OCI-LY1 (cell line): Measurements from ENCODE around the gene AIFM1.

Experiments used
- EZH2 ChIP-seq: fragments of 200-600 bp; sonication (generic), shearing (Covaris generic); IDR thresholded peaks from 2 replicates; pipeline ENCODE4 v1.8.0; 2017; ENCODE audit warnings: borderline replicate concordance, mixed run types, mild to moderate bottlenecking, antibody characterized with exemption, low read length, moderate library complexity, mixed read lengths
- TF ChIP-seq, protein P1 (sequence below): fragments of 200-600 bp; sonication (generic), shearing (Covaris generic); IDR thresholded peaks from 2 replicates; pipeline ENCODE4 v1.5.1; 2017; ENCODE audit warnings: mild to moderate bottlenecking, antibody characterized with exemption, low read length, moderate library complexity, mixed read lengths

DNA sequence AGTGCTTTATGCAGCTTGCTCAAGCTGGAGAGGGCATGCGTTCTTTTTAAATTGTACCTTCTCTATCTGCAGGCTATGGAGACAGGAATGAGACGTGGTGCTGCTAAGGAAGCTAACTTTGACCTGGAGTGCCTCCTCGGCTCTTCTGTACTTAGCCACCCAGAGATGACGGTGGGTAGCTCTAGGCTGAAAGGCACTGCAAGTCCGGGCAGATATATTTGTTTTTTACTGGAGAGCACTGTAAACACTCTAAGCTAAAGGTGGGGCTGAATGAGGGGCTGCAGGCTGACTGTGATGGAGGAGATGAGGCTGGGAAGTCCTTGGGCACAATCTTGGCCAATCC is 67.5 kb downstream of the AIFM1 start:
- TF ChIP-seq, protein P1, sequence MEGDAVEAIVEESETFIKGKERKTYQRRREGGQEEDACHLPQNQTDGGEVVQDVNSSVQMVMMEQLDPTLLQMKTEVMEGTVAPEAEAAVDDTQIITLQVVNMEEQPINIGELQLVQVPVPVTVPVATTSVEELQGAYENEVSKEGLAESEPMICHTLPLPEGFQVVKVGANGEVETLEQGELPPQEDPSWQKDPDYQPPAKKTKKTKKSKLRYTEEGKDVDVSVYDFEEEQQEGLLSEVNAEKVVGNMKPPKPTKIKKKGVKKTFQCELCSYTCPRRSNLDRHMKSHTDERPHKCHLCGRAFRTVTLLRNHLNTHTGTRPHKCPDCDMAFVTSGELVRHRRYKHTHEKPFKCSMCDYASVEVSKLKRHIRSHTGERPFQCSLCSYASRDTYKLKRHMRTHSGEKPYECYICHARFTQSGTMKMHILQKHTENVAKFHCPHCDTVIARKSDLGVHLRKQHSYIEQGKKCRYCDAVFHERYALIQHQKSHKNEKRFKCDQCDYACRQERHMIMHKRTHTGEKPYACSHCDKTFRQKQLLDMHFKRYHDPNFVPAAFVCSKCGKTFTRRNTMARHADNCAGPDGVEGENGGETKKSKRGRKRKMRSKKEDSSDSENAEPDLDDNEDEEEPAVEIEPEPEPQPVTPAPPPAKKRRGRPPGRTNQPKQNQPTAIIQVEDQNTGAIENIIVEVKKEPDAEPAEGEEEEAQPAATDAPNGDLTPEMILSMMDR = no peak
- no peak for TF ChIP-seq EZH2
